ENCODE measurements around the gene SLC22A7.

Gene SLC22A7, protein sequence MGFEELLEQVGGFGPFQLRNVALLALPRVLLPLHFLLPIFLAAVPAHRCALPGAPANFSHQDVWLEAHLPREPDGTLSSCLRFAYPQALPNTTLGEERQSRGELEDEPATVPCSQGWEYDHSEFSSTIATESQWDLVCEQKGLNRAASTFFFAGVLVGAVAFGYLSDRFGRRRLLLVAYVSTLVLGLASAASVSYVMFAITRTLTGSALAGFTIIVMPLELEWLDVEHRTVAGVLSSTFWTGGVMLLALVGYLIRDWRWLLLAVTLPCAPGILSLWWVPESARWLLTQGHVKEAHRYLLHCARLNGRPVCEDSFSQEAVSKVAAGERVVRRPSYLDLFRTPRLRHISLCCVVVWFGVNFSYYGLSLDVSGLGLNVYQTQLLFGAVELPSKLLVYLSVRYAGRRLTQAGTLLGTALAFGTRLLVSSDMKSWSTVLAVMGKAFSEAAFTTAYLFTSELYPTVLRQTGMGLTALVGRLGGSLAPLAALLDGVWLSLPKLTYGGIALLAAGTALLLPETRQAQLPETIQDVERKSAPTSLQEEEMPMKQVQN

DNA sequence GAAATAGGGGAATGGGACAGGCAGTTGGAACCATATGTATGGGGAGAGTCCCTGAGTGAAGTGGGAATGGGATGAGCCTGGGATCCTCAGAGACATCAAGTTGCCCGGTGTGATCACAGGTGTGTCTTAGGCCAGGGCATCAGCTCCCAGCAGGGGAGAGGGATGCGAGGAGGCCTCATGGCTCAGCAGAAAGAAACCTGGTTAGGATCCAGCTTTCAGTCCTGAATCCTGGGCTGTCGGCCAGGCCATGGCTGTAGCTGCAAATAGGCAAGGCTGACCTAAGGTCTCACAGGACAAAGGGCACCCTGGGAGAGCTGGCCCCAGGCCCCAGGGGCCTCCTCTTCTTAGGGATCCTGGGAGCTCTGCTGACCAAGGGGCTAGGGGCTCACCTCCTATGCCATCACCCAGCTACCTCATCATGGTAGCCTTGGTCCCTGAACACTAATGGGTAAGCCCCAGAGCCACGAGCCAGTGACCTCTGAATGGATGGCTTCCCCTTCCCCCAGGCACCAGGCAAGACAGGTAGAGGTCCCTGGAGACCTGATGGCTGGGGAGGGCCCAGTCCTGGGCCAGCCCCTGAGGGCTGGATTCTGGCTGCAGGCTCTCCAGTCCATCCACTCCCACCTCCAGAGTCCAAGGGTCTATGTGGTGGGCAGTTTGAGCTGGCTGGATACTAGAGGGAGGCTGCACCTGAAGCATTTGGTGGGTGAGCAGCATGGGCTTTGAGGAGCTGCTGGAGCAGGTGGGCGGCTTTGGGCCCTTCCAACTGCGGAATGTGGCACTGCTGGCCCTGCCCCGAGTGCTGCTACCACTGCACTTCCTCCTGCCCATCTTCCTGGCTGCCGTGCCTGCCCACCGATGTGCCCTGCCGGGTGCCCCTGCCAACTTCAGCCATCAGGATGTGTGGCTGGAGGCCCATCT, at the start of gene SLC22A7:
TSS of gene SLC22A7 (plus strand) at position 617 of the 921 bp plus-strand sequence. CDS start at position 716, 99 bp downstream.
- DNase-seq: no peak

DNA sequence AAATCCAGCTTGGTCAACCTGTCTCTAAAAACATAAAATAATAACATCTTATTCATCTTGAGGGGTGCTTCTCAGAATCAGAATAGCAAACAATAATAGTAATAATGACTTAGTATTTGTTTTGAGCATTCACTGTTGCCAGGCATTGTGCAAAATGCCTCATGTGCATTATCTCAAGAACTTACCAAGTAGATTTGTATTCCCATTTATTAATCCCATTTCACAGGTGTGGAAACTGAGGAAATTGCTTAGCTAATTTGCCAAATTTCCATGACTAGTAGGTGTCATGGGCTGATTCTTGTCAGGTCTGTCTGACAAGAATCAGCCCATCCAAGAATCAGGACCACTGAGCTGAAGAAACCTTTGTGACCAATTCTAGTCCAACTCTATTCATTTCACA, 49.3 kb upstream of the SLC22A7 start:
- no peak for DNase-seq

DNA sequence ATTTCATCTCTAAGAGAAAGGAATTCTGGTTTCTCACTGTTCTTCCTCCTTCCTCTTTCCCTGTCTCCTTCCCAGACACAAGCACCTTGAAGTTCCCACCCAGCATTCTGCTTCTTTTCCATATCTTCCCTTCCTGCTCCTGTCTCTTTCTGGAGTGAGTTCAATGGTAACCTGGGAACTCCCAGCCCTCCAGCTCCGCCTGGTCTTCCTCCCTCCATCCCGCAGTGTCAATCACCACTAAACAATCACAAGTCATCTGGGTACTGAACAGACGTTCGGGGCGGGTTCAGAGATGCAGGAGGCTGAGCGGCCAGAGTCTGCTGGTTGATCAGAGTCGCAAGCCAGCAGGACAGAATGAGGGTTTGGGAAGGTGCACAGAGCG, 47.1 kb upstream of the SLC22A7 start:
- DNase-seq: no peak

DNA sequence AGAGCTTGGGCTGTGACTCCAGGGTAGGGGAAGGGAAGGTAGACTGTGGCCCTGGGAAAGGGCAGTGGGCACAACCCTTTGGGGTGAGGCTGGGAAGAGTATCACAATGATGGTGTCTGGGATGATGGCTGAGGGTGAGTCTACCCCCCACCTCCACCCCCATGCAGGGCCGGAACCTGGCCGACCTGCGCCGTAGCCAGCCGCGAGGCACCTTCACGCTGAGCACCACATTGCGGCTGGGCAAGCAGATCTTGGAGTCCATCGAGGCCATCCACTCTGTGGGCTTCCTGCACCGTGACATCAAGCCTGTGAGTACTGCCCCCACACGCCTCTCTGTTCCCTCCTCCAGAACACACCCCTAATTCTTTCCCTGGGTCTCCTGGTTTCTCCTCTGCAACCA, 44.7 kb upstream of the SLC22A7 start:
- no peak for DNase-seq

DNA sequence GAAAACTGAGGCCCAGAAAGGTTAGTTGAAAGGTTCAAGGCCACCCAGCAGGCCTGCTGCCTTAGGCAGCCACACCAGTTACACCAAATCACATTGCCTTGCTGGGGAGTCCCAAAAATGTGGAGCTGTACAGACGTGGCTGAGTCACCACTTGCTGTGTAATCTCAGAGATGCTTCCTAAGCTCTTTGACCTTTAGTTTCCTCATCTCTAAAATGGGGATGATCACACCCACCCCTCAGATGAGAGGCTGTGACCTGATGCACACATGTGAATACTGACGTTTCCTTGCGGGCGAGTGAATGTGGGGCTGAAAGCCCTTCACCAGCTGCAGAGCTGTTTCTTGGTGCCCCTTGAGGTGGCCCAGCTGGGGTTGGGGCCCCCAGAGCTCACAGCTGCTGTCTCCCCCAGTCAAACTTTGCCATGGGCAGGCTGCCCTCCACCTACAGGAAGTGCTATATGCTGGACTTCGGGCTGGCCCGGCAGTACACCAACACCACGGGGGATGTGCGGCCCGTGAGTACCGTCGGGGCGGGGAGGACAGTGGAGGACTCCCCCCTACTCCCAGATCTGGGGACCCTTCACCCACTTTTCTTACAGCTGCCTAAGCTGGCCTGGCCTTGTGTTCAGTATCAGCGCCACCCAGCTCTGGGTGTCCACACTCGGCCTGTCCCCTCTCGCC, 43.8 kb upstream of the SLC22A7 start:
- no peak for DNase-seq

DNA sequence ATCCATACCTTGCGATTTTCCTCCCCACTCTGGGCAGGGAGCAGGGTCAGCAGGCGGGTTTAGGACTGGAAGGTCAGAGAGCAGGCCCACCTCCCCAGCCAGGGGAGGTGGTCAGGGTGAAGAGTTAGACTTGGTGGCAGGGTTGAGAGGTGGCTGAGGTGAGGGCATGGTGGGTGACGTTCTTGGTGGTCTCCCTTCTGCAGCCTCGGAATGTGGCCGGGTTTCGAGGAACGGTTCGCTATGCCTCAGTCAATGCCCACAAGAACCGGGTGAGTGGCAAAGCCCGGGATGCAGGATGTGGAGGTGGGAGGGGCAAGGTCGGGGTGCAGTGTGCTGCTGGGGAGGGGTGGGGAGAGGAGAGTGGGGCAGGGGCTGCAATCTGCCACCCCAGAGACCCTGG, 43.2 kb upstream of the SLC22A7 start:
- DNase-seq: no peak

DNA sequence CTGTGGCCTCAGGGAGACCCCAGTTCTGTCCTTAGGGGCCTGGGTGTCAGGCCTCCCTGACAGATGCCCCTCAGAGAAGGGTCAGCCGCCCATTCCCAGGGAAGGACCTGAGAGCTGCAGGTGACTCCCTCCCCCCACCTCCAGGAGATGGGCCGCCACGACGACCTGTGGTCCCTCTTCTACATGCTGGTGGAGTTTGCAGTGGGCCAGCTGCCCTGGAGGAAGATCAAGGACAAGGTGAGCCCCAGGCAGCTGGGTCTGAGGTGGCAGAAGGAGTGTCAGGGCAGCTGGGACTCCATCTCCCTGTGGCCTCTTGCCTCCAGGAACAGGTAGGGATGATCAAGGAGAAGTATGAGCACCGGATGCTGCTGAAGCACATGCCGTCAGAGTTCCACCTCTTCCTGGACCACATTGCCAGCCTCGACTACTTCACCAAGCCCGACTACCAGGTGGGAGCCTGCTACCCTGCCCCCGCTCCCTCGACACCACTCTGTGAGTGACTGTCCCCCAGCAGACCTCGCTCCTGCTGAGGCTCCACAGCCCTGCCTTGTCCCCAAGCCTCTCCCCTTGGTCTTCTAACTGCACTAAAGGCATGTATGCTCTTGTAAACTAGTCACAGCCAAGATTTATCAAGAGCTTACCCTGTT, 42.5 kb upstream of the SLC22A7 start:
- no peak for DNase-seq

DNA sequence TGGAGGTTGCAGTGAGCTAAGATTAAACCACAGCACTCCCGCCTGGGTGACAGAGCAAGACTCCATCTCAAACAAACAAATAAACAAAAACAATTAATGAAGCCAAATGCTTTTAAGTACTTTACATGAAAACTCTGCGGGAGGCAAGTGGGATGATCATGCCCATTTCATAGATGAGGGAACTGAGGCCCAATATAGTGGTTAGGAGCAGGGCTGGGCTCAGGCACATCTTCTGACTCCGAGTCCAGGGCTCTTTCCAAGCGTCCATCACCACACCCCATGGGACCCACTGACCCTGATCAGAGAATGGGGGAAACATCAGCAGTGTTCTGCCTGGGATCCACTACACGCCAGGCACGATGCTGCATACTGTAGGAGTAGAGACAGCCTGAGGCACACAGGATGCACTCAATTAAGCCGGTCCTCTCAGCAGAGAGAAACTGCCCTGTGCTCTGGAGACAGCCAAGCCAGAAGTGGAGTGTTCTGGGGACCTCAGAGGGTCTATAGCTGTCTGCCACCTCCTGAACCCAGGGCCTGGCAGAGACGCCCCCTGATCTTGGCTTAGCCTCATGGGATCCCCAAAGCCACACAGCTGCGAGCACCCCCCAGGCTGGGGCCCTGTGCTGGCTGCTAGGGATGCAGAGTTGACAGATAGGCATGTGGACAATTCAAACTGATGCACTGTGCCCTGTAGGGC, 41.2 kb upstream of the SLC22A7 start:
- no peak for DNase-seq

DNA sequence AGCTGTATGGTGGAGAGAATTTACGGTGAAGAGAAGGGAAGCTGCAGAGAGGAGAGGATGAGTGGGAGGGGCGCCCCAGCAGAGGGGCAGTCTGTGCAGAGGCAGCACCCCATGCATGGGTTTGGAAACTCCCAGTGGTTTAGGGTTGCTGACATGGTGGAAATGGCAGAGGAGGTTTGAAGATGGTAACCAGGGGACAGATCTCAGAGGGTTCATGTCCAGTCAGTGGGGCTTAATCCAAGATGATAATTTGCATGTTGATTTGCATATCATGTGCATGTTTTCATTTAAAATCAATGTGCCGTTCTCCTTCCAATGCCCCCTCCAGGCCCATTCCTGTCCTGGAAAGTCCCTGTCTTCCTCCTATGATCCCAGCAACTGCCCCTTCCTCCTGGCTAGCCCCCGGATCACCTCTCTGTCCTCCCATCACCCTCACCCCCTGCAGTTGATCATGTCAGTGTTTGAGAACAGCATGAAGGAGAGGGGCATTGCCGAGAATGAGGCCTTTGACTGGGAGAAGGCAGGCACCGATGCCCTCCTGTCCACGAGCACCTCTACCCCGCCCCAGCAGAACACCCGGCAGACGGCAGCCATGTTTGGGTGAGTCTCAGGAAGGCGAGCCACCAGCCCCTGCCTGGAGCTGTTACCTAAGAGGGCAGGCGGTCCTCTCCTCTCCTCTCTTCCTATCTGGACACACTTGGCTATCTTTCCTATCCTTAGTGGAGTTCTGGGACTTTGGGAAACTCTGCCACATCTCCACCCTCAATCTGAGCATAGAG, 40.5 kb upstream of the SLC22A7 start:
- no peak for DNase-seq

DNA sequence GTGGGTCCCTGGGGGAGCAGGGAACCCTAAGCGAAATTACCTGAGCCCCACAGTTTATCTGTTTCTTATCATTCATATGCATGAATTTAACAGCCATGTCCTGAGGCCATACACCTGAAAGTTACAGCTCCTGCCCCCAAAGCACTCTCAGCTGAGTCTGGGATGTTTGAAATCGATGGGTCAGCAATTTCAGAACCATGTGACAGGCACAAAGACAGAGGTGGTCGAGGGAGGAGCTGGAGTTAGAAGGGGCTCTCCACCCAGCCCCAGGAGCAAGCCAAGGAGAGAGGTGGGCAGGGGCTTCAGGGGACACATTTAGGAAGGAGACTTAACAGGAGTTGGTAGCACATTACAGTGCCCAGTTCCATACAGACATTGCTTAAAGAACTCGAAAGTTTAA, 39.9 kb upstream of the SLC22A7 start:
- no peak for DNase-seq

DNA sequence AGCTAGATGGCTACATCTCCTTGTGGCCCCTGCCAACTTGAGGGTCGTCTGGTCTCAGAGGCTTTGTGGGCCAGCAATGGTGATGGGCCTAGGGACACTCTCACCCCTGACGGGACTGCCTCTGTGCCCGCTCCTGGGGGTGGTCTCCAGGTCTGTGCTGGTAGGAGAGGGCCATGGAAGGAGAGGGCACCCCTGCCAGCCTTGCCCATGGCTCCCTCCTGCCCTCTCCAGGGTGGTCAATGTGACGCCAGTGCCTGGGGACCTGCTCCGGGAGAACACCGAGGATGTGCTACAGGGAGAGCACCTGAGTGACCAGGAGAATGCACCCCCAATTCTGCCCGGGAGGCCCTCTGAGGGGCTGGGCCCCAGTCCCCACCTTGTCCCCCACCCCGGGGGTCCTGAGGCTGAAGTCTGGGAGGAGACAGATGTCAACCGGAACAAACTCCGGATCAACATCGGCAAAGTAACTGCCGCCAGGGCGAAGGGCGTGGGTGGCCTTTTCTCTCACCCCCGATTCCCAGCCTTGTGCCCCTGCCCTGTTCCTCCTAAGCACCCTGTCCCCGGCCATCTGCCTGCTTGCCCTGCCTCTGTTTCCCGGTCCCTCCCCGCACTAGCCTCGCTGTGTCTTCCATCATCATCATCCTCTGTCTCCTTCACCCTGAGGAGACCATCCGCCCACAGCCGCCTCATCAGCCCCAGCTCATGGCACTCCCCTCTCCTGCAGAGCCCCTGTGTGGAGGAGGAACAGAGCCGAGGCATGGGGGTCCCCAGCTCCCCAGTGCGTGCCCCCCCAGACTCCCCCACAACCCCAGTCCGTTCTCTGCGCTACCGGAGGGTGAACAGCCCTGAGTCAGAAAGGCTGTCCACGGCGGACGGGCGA, 39.0 kb upstream of the SLC22A7 start:
- no peak for DNase-seq

DNA sequence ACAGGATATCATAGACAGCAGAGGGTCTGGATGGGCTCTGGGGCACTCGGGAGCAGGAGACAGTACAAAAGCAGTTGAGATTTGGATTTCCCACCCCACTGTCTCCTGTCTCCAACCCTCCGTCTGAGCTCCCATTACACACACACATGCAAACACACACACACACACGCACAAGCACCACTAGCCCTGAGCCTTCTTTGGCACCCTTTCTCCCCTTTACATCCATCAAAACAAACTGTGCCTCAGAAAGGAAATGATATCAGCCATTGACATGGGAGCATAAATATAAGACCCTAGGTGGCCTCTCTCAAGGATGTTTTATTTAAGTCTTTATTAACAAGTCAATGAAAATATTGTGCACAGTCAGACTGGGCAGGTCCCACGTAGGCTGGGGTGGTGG, 37.3 kb upstream of the SLC22A7 start:
- DNase-seq: no peak

DNA sequence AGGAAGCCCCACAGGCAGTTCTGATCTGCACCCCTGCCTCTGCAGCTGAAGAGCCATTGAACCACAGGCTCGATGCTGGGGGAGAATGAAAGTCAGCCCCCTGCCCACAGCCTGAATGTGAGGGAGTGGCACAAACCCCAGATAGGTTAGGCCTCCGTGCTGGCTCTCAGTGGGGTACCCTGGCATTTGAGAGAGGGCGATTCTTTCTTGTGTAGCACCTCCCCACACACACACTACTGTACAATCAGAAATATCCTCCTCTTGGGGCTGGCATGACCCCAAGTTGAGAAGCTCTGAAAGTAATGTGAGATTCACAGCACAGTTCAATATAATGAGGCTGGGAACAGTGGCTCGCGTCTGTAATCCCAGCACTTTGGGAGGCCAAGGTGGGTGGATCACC, 36.9 kb upstream of the SLC22A7 start:
- no peak for DNase-seq

DNA sequence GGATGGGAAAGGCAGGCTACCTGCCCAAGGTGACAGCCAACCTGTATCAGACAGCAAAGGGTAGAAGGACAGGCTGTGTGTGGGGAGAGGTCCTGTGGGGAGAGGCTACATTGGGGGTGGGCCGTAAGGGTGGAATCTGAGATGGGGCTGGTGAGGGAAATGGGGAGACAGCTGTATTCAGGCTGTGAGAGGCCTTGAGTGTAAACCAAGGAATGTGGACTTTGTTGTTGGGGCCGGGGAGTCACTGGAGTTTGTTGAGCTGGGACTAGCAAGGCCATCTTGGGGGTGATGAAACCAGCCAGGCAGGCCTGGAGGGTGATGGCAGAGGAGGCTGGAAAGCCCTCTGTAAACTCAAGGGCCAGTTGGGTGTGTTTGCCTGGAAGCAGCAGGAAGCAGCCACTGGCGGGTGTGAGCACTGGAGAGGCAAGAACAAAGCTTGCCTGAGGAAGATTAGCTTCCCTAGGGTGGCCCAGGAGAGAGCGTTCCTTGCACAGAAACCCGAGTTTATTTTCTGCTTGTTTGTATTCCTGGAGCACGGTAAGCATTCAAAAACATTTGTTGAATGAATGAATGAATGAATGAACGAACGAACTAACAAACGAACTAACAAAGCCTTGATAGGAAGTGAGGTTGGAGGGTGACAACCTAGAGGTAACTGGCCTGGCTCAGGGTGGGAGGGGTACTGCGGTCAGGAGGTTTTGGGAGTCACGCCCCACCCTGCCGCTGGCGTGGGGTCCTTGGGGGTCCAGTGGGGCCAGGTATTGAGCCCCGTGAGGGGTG, 35.9 kb upstream of the SLC22A7 start:
- DNase-seq: no peak

DNA sequence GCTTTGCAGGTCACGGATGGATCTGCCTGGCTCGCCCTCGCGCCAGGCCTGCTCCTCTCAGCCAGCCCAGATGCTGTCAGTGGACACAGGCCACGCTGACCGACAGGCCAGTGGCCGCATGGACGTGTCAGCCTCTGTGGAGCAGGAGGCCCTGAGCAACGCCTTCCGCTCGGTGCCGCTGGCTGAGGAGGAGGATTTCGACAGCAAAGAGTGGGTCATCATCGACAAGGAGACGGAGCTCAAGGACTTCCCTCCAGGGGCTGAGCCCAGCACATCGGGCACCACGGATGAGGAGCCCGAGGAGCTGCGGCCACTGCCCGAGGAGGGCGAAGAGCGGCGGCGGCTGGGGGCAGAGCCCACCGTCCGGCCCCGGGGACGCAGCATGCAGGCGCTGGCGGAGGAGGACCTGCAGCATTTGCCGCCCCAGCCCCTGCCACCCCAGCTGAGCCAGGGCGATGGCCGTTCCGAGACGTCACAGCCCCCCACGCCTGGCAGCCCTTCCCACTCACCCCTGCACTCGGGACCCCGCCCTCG, 35.2 kb upstream of the SLC22A7 start:
- no peak for DNase-seq

DNA sequence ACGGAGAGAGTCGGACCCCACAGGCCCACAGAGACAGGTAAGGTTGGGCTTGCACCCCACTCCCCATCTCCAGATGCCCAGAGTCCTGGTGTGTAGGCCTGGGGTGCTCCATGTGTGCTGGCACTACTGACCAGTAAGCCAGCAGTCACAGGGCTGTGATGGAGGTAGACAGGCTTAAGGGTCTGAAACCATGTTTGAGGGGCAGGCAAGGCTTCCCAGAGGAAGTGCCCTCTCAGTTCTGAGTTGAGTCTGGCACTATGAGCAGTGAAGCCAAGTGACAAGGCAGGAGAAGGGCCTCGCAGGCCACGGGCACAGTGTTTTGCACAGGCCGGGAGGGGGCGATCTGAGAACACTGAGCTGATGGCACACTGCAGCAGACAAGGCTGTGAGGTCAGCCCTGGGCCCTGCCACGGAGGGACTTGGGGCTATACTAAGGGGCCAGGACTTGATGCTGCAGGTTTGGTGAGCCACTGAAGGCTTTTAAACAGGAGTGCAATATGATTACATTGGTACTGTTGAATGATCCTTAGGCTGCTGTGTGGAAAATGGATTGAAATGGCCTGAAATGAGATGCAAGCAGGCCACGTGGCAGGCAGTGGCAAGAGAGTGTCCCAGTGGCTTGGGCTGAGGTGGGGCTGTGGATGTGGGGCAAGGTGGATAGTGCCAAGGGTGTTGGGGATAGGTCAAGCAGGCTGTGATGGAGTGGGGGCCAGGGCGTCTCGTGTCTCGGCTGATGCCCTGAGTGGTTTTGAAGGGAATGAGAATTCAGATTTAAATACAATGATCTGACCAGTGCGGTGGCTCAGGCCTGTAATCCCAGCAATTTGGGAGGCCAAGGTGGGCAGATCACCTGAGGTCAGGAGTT, 34.5 kb upstream of the SLC22A7 start:
- peak; percentile 15 to 63 (median 44) for DNase-seq

DNA sequence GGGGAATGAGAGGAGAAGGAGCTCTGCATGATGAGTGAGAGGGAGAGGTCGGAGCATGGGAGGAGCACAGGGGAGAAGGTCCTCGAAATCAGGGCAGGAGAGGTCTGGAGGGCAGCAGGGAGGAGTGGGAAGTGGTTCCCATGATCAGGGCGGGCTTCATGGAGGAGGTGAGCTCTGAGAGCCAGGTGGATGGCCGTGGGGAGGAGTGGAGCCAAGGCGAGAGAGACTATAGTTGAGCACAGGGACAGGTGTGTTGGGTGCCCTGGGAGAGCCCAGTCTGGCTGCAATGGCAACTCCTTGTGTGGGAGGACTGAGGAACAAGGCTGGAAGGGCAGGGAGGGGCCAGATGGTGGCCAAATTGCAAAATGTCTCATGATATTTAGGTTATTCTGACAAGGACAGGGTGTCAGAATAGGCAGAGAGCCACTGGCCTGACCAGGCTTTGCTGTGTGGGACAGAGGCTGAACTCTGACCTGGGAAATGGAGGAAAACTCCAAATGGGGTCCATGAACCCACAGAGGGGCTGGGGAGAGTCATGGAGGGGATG, 33.4 kb upstream of the SLC22A7 start:
- DNase-seq: no peak

DNA sequence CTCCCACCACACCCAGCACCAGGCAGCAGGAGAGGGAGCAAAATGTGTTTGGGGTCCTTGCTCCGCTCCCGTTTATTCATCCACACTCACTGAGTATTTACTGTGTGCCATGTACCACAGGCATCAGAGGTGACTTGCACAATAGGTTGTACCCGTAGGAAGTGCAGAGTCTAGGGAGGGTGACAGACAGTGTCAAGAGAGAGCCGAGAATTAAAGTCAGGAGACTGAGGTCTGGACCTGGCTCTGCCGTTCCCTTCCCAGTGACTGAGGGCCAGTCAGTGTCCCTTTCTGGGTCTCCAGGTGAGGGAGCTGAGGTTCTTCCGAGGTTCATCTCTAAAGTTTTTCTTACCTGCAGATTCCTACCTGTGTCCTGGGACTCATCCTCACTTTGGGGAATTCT, 32.5 kb upstream of the SLC22A7 start:
- no peak for DNase-seq
